Activated naive CD4-positive, alpha-beta T cell treated with anti-CD3 and anti-CD28 coated beads, Interleukin-2, amount 50 U/mL, for 16 hours (primary cell): ENCODE data around the gene DMD.

Experiments used
- DNase-seq: peaks from one replicate; pipeline ENCODE4 v3.0.0-alpha.2; 2020

The DMD gene

GRCh38 chrX:32185160-32185559, 1026.2 kb downstream of the DMD start:
- DNase-seq, result no peak

GRCh38 chrX:32183066-32183465, 1028.3 kb downstream of the DMD start:
- DNase-seq, result no peak

GRCh38 chrX:32176510-32176909, 1034.8 kb downstream of the DMD start:
- DNase-seq, result no peak

GRCh38 chrX:32170481-32170880, 1040.9 kb downstream of the DMD start:
- no peak for DNase-seq

GRCh38 chrX:32155044-32155638, 1056.2 kb downstream of the DMD start:
- DNase-seq, result no peak

GRCh38 chrX:32153585-32153984, 1057.8 kb downstream of the DMD start:
- DNase-seq, result no peak

GRCh38 chrX:32150141-32150540, 1061.2 kb downstream of the DMD start:
- no peak for DNase-seq

GRCh38 chrX:32141841-32142240, 1069.5 kb downstream of the DMD start:
- no peak for DNase-seq

GRCh38 chrX:32139476-32139875, 1071.9 kb downstream of the DMD start:
- DNase-seq, result no peak

- no peak for DNase-seq
Observed at GRCh38 chrX:32137525-32137924, 1073.8 kb downstream of the DMD start.

GRCh38 chrX:32126997-32127396, 1084.4 kb downstream of the DMD start:
- no peak for DNase-seq

GRCh38 chrX:32118832-32119231, 1092.5 kb downstream of the DMD start:
- DNase-seq, result no peak

GRCh38 chrX:32116047-32116446, 1095.3 kb downstream of the DMD start:
- no peak for DNase-seq

- DNase-seq, result no peak
Observed at GRCh38 chrX:32087663-32088062, 1123.7 kb downstream of the DMD start.

GRCh38 chrX:32084757-32085156, 1126.6 kb downstream of the DMD start:
- DNase-seq, result no peak

- no peak for DNase-seq
Observed at GRCh38 chrX:32048285-32048684, 1163.1 kb downstream of the DMD start.

- DNase-seq, result no peak
Observed at GRCh38 chrX:32045149-32045548, 1166.2 kb downstream of the DMD start.

GRCh38 chrX:32041181-32041580, 1170.2 kb downstream of the DMD start:
- no peak for DNase-seq

- DNase-seq, result no peak
Observed at GRCh38 chrX:32026772-32027171, 1184.6 kb downstream of the DMD start.

- no peak for DNase-seq
Observed at GRCh38 chrX:32024072-32024471, 1187.3 kb downstream of the DMD start.

- DNase-seq, result no peak
Observed at GRCh38 chrX:32016195-32016594, 1195.2 kb downstream of the DMD start.

- DNase-seq, result no peak
Observed at GRCh38 chrX:32010948-32011347, 1200.4 kb downstream of the DMD start.

GRCh38 chrX:32010212-32010611, 1201.1 kb downstream of the DMD start:
- no peak for DNase-seq

- DNase-seq, result no peak
Observed at GRCh38 chrX:31993637-31994036, 1217.7 kb downstream of the DMD start.

GRCh38 chrX:31988975-31989374, 1222.4 kb downstream of the DMD start:
- DNase-seq, result no peak
